ENCODE measurements around the gene DNAJC5G. TPM values are rescaled to one million over a fixed set of nuclear protein-coding genes. Genes with fewer than 3 reads are reported as not detected.

Gene DNAJC5G
- total RNA-seq, 1 experiment from 2014 or later: 0.37 TPM

- H3K56ac ChIP-seq (ENCODE audit: insufficient read length, low read depth, low read length): no peak within 1 kb of the TSS
- DNase-seq: peak; percentile 82
- no peak within 1 kb of the TSS for H3K14ac ChIP-seq (ENCODE audit: insufficient read depth, low read length)
- no peak within 1 kb of the TSS for H3K18ac ChIP-seq (ENCODE audit: insufficient read length, low read depth, low read length)
- no peaks in the 10 kb centered on the region for H3K79me2 ChIP-seq (ENCODE audit: insufficient read depth, low read length)
- no peaks in the 10 kb centered on the region for H4K20me1 ChIP-seq (ENCODE audit: control insufficient read depth, insufficient read depth, insufficient read length)
- no peak within 1 kb of the TSS for H2BK20ac ChIP-seq (ENCODE audit: low read depth, low read length, poor library complexity, severe bottlenecking)
- no peaks in the 10 kb centered on the region for H3K79me1 ChIP-seq (ENCODE audit: insufficient read depth, low read depth, low read length, poor library complexity, severe bottlenecking)
- H3K9ac ChIP-seq (ENCODE audit: extremely low read depth, insufficient read length, low read length): no peak within 1 kb of the TSS
- no peak within 1 kb of the TSS for H4K8ac ChIP-seq (replicated peaks; ENCODE audit: insufficient read length, low read depth, low read length)
- H2BK15ac ChIP-seq (ENCODE audit: low read depth, low read length): no peak within 1 kb of the TSS
- no peak within 1 kb of the TSS for H2BK5ac ChIP-seq (ENCODE audit: insufficient read length, low read length)
- Mint-ChIP-seq H3K9me3 (no peaks in the 10 kb centered on the region), H3K4me3 (peak within 1 kb of the TSS; percentile 36 to 64), H3K4me1 (peaks cover 3 to 5% of the 10 kb centered on the region in 2 experiments; a peak in 3 of 4 replicates), H3K36me3 (ENCODE audit: insufficient read depth in 1 of 3, low read depth in 3 of 3) (peaks cover 9 to 12% (median 10%) of the 10 kb centered on the region in 3 experiments; a peak in 6 of 7 replicates), H3K27ac (no peak within 1 kb of the TSS; a peak in 1 of 7 replicates), H3K27me3 (ENCODE audit: low read depth) (peaks cover 52% of the 10 kb centered on the region)
- H4K5ac ChIP-seq (ENCODE audit: insufficient read length, low read depth, low read length): no peak within 1 kb of the TSS
- peaks cover 21% of the 10 kb centered on the region for H3K27me3 ChIP-seq (ENCODE audit: insufficient read depth, low read length)
- no peak within 1 kb of the TSS for H3K27ac ChIP-seq (ENCODE audit: insufficient read length, low read depth, low read length)
- H2AFZ ChIP-seq (ENCODE audit: low read length): no peak within 1 kb of the TSS
- no peak for TF ChIP-seq CTCF (conservative IDR thresholded peaks at IDR 0.05)
- H3K4me1 ChIP-seq (ENCODE audit: insufficient read depth, low read length): no peaks in the 10 kb centered on the region
- H3T11ph ChIP-seq (ENCODE audit: low read length): no peak within 1 kb of the TSS
- H2BK12ac ChIP-seq (ENCODE audit: insufficient read length, low read depth, low read length): no peak within 1 kb of the TSS
- H3K23me2 ChIP-seq (ENCODE audit: insufficient read length, low read depth, low read length, poor library complexity, severe bottlenecking): peaks cover 9% of the 10 kb centered on the region
- no peaks in the 10 kb centered on the region for H3K9me3 ChIP-seq (ENCODE audit: control insufficient read depth, low read depth, low read length)
- no CpG with 5 or more reads among the region's 25 CpGs for WGBS (ENCODE audit: extremely low coverage, insufficient read length, low lambda C conversion rate)
- no peak within 1 kb of the TSS for H3K4ac ChIP-seq (ENCODE audit: low read depth, low read length)
- H4K91ac ChIP-seq (ENCODE audit: insufficient read length, low read depth, low read length): no peak within 1 kb of the TSS
- H3K4me2 ChIP-seq (ENCODE audit: insufficient read depth, insufficient read length, low read length): peak within 1 kb of the TSS; percentile 34
- H3K23ac ChIP-seq (ENCODE audit: insufficient read length, low read depth, low read length): no peak within 1 kb of the TSS
- H2BK120ac ChIP-seq (ENCODE audit: low read depth, low read length, poor library complexity, severe bottlenecking): no peak within 1 kb of the TSS
- H2AK5ac ChIP-seq (ENCODE audit: insufficient read length, low read length): no peak within 1 kb of the TSS
These were observed 33.2 kb downstream of the DNAJC5G start, which contains the start of gene UCN for GRCh38 chr2:27308359-27308881. UCN (minus strand) TSS chr2:27308445; CDS start chr2:27307895, 550 bp downstream.
